NCI-H2107 treated with DMSO at 0.1 percent for 48 hours (cell line): Measurements from ENCODE around the gene EXOC4.
A peak's percentile ranks its signal among the peaks of the same experiment; 100 is the strongest.

Source experiments
- DNase-seq: peaks from one replicate; lab custom pipeline; 2025; ENCODE audit not compliant: unreplicated experiment; lab: John Stamatoyannopoulos, UW

EXOC4 gene

DNA sequence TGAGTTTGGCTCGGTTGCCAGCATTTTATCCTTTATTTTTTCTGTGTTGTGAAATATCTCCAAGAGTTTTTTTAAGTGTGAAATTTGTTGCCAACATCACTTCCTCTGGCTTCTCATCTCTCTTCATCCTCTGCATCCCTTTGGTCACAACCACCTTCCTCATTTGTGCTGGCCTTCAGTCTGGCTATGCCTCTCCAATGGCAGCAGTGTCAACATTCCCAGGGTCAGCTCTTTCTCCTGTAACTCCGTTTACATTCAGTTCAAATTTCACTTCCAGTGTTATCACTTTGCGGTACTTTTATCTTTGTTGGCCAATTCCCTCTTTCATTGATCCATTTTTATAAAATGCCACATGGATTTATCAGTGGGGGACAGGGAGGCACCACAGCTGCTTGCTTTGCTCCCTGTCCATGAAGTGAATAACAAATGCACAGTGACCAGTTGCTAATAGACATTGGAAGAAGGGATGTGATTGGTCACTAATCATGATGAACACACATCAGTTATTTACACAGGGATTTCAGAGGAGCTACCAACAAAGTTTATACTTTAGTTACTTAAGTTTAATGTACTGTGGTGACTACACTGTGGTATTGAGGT is 562.8 kb downstream of the EXOC4 start:
- no peak for DNase-seq

GRCh38 chr7:133819695-133820094 is 566.8 kb downstream of the EXOC4 start:
- DNase-seq: no peak

DNA sequence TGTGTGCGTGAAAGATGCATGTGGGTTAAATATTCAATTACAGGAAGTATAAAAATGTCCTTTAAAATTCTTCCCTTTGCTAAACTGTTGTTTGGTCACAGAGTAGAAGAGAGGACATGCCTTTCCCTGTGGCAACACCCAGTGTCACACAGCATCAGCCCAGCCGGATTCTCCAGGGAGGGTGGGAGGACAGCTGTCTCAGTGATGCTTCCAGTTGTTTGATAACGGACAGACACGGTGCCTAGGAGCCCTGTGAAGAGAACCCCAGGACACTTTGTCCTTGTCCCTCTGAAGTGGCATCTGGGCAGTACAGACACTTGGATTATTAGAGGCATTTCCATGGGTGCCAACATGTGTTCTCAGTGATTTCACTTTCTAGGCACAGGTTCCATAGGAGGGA is 567.7 kb downstream of the EXOC4 start:
- no peak for DNase-seq

GRCh38 chr7:133821171-133821570 is 568.3 kb downstream of the EXOC4 start:
- DNase-seq: no peak

DNA sequence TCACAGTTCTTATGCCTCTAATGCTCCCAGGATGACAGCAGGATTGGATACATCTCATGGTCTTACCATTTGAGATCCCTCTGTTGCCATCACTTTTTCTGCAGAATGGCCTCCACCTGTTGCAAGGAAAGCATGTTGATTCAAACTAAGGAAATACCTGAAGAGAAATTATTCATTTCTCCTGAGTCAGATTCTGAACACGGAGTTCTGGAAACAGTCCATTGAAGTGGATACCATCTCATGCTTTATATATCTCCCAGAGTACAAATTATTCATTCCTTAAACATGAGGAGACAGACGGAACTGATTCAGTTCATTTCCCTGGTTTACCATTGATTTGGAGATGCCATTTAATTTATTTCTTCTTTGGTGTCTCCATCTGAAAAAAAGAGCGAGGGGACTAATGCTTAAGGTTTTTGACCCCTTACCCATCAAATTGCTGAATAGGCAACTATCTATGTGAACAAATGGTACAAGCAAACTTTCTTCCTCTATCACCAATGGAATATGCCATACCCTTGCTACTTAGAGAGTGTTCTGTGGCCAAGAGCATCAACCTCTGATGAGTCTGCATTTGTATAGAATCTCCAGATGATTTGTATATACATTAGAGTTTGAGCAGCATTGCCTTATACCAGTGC is 569.2 kb downstream of the EXOC4 start:
- DNase-seq: no peak

- no peak for DNase-seq
These were observed 570.1 kb downstream of the EXOC4 start for GRCh38 chr7:133822868-133823552.

GRCh38 chr7:133824132-133824531 is 571.3 kb downstream of the EXOC4 start:
- DNase-seq: no peak

DNA sequence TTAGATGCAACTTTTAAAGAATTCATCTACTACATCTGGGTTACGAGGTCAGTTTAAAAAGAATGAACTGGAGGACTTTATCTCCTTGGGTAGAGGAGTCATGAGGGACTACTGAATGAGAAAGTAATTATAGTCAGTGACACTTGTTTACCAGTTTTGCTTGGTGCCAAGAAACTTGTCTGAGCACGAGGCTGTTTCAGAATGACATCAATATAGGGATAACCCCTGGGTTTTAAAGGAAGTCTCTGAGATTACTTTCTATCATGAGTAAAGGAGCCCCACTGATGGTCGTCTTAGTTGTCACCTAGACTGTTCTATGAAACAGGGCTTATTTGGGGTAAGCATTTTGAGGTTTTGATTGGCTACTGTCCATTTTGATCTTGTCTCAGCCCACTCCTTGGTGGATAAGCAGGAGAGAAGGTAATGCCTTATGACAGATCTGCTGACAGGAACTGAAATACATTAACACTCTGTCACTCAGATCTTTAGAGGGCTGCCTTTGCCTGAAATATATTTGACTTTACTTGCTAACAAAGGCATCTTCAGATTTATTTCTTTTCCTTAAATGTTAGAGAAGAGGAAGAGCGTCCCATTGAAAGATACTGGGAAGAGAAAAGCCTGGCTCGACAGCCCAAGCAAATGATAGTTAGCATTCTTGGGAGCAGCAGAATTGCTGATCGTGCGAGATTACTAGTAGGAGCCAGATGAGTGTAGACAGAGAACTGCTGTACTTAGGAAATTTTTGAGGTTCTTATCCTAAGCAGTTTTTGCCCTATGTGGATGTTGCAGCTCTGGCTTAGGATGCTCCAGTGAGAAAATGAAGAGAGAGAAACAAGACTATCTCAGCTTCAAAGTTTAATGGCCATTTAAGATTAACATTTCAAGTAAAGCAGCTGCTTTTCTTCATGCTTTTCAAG is 575.1 kb downstream of the EXOC4 start:
- DNase-seq: no peak

- no peak for DNase-seq
These were observed 576.0 kb downstream of the EXOC4 start for GRCh38 chr7:133828906-133829305.

DNA sequence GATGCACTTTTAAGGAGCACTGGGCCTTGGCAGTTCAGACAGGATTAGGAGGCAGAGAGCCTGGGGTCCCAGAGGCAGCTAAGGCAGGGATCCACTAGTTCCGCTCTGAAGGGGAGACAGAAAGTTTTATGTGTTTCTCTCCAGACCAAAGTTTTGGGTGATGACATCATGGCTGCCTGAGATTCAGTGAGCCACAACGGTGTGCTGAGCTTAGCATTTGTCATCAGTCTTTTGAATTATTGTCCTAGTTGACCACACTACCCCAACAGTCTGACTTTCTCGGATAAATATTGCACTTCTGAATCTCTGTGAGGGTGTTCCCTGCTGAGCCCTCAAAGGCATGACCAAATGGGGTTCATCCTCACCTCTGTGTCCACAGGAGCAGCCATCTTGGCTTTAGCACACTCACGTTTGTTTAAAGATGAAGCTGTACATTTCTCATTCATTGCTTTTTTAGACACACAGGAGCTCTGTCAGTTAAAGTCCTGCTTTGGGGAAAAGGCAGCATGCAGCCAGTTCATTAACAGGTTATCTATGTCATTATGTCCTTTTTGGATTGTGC is 576.5 kb downstream of the EXOC4 start:
- no peak for DNase-seq

DNA sequence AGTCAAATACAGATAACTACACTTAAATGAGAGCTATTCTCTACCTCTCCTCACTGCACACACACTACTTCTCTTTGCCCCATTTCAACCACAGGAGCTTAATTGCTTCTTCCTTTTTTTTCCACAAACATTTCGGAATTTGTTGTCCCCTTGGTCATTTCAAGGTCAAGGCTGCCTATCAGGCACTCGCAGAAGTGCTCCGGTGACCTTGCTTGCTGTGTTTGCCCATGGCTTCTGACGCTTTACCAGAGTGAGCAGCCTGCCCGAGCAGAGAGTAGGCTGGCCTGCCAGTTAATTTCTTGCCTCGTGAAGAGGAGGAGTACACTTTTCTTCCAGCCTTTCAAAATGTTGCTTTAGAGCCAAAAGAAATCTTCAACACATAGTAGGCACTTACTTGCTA is 577.2 kb downstream of the EXOC4 start:
- DNase-seq: no peak

DNA sequence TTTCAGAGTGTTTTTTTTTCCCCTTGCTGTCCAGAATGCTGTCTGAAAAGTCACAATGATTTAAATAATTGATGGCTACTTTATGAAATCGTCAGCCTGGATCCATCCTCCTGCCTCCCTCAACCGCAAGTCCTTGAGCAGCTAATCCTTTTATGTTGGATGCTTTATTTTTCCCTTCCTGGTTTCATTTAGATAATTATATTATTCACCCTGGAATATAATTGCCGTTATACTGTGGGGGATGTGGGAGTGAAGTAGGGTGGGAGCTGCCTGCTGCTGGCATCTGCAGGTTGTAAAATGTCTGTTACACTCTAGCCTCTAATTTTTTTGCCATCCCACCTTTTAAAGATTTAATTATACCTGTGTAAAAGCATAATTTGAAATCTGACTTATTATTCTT is 583.8 kb downstream of the EXOC4 start:
- DNase-seq: peak; percentile 29

GRCh38 chr7:133837224-133837623 is 584.3 kb downstream of the EXOC4 start:
- no peak for DNase-seq

DNA sequence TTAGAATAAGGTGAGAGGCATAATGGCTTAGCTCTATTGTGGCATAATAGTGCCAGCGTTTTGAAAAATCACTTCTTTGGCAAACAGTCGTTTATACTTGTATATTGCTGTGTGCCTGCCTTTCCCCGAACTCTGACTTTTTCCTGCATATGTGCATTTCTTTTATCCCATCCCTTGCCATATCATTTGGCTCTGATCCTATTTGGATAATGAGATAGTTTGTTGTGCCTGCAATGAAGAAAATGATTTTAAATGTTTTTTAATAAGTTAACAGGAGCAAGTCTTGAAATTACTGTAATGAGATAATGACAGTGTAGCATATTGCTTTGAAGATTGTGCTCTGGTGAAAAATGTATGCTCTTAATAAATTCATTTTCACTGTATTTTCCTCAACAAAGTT is 586.2 kb downstream of the EXOC4 start:
- DNase-seq: no peak

GRCh38 chr7:133843341-133843740 is 590.5 kb downstream of the EXOC4 start:
- no peak for DNase-seq

- no peak for DNase-seq
These were observed 592.1 kb downstream of the EXOC4 start for GRCh38 chr7:133845005-133845404.

GRCh38 chr7:133846203-133846945 is 593.5 kb downstream of the EXOC4 start:
- DNase-seq: no peak

DNA sequence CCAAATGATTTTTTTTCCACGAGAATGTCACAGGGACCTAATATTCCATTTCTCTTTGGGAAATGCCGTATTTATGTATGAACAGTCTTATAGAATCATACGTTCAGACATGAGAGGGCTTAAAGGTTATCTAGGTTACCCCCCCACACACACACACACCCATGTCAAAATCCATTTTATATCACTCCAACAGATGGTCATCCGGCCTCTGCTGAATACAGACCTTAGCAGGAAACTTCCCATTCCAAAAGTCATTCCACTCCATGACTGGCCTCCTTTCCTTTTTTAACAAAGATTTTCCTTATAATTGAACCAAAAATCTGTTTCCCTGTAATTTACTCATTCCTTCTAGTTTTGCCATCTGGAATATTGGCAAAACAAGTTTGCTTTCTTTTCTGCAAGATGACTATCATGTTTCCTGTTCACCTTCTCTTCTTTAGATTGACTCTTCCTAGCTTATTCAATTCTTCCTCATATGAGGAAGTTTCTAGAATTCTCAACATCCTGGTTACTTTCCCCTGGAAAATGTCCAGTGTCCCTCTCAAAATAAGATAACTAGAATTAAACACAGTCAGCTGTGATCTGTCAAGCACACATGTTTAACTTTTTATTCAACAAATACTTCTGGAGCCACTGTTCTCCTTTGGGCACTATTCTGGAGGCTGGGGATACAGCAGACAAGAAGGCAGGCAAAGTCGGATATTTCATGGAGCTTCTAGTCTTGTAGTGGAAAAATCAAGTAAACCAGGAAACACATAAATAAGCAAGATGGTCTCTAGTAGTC is 597.8 kb downstream of the EXOC4 start:
- DNase-seq: no peak

GRCh38 chr7:133851411-133851810 is 598.5 kb downstream of the EXOC4 start:
- no peak for DNase-seq
